K562 (cell line): ENCODE measurements around the gene AGFG1. TPM values are rescaled to one million over a fixed set of nuclear protein-coding genes. Genes with fewer than 3 reads are reported as not detected.

Source experiments
- ARID1B ChIP-seq: fragments of 450-650 bp; IDR thresholded peaks from 2 replicates; pipeline ENCODE4 v1.6.1; 2016; ENCODE audit warnings: antibody characterized with exemption, mild to moderate bottlenecking, inconsistent platforms
- ARNT ChIP-seq, 2 experiments: fragments of 450-650 bp; IDR thresholded peaks; 2 replicates each; pipeline ENCODE4 v1.6.1; 2016; ENCODE audit warnings: mild to moderate bottlenecking in 1 of 2
- CGGBP1 ChIP-seq: fragments of 250-450 bp; sonication (Bioruptor Pico); IDR thresholded peaks from 2 replicates; pipeline ENCODE4 v1.9.0; 2021; ENCODE audit warnings: mild to moderate bottlenecking
- DMBX1 ChIP-seq: fragments of 250-450 bp; sonication (Bioruptor Pico); IDR thresholded peaks from 2 replicates; pipeline ENCODE4 v1.8.0; 2022; ENCODE audit warnings: inconsistent platforms, mild to moderate bottlenecking, moderate library complexity, borderline replicate concordance
- EHMT2 ChIP-seq: fragments of 450-650 bp; IDR thresholded peaks from 2 replicates; pipeline ENCODE4 v1.6.1; 2018; ENCODE audit warnings: antibody characterized with exemption
- LCOR ChIP-seq: sonication (generic); formaldehyde crosslinking; IDR thresholded peaks from 2 replicates; pipeline ENCODE4 v1.8.0; 2022; ENCODE audit warnings: mild to moderate bottlenecking, missing genetic modification reagents
- SMARCA4 ChIP-seq: fragments of 450-650 bp; IDR thresholded peaks from 2 replicates; pipeline ENCODE4 v1.6.1; 2016
- TFAP4 ChIP-seq: sonication (generic); formaldehyde crosslinking; IDR thresholded peaks from 2 replicates; pipeline ENCODE4 v1.8.0; 2022; ENCODE audit warnings: missing genetic modification reagents, mild to moderate bottlenecking, moderate library complexity, borderline replicate concordance
- ZNF140 ChIP-seq: fragments of 250-450 bp; sonication (Bioruptor Pico); IDR thresholded peaks from 2 replicates; pipeline ENCODE4 v1.8.0; 2021; ENCODE audit warnings: moderate library complexity, mild to moderate bottlenecking, inconsistent platforms
- polyA plus RNA-seq, 8 experiments: library from polyadenylated mRNA; depleted of rRNA in 4 of 8; stranded (reverse) in 5 of 8; unstranded in 3 of 8; fragments of >200 nt; fragmentation: Nextera tagmentation in 2 of 8; fragmentation: Illumina TruSeq in 1 of 8; extraction: Ambion mirVana in 2 of 8; extraction: Trizol in 1 of 8; gene quantifications; 2 replicates each; pipeline versions ENCODE4 v1.2.1 to v1.2.3, GENCODE V29; 2011 to 2014; ENCODE audit warnings: inconsistent platforms in 1 of 8, missing spikeins in 1 of 8
- total RNA-seq, 7 experiments: library from RNA; depleted of rRNA in 6 of 7; stranded (reverse); fragments of >200 nt in 6 of 7; fragmentation: Illumina TruSeq in 2 of 7; extraction: Trizol in 2 of 7; gene quantifications; 2 replicates each; pipeline versions ENCODE4 v1.2.1 to v1.2.3, GENCODE V29; 2011 to 2021; ENCODE audit warnings: low replicate concordance in 1 of 7
- TF ChIP-seq, protein P1 (sequence below): fragments of 450-650 bp; formaldehyde crosslinking; IDR thresholded peaks from 2 replicates; pipeline ENCODE4 v1.4.0; 2020; ENCODE audit warnings: mild to moderate bottlenecking, moderate library complexity
- TF ChIP-seq, protein P2 (sequence below): fragments of 200-400 bp; formaldehyde crosslinking; IDR thresholded peaks from 2 replicates; pipeline ENCODE4 v1.6.1; 2017; ENCODE audit warnings: mild to moderate bottlenecking, low read depth, low read length, moderate library complexity

Gene AGFG1
- total and polyA plus RNA-seq, 9 of the 15 experiments (the other 6 are each of a cell fraction or from before 2014, with no cell fraction given), result 11.2 to 97.5 (median 36.0) TPM

DNA sequence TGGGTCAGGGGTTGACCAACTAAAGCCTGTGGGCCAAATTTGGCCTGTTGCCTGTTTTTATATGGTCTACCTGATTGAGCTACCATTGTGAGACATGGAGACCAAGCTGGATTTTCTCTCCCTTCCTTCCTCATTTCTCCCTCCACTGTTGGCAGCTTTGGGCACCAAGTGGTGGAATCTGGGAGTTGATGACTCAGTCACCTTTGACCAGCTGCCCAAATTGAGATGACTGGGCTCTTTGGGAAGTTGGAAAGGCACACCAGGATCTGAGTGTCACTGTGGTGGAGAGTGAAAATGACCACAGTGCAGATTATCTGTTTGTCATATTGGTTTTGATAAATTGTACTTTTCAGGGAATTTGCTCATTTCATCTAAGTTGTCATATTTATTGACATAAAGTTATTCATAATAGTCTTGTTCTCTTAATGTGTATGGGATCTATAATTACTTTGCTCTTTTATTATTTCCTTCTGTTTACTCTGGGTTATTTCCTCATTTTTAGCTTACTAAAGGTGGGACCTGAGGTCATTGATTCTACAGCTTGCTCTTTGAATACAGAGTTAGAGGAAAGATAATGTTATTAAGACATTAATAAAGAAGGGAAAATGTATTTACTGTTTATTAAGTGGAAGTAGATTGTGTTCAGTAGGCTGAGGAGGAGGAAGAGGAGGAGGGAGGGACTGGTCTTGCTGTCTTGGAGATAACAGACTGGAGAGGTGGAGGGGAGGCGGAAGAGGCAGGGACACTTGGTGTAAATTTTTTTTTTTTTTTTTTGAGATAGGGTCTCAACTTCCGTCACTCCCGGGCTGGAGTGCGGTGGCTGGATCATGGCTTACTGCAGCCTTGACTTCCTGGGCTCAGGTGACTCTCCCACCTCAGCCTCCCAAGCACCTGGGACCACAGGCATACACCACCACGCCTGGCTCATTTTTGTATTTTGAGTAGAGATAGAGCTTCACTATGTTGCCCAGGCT lies 31.8 kb downstream of the AGFG1 start (continued):
- TF ChIP-seq, protein P1, sequence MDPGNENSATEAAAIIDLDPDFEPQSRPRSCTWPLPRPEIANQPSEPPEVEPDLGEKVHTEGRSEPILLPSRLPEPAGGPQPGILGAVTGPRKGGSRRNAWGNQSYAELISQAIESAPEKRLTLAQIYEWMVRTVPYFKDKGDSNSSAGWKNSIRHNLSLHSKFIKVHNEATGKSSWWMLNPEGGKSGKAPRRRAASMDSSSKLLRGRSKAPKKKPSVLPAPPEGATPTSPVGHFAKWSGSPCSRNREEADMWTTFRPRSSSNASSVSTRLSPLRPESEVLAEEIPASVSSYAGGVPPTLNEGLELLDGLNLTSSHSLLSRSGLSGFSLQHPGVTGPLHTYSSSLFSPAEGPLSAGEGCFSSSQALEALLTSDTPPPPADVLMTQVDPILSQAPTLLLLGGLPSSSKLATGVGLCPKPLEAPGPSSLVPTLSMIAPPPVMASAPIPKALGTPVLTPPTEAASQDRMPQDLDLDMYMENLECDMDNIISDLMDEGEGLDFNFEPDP (CRISPR knock-in tag), result no peak
- peak; percentile 54; the same call in 1 of the 2 replicates for TF ChIP-seq LCOR
- 0 out of 2 replicates have a peak, but pooled peaks have one; percentile 31 for TF ChIP-seq TFAP4
- TF ChIP-seq, protein P2, sequence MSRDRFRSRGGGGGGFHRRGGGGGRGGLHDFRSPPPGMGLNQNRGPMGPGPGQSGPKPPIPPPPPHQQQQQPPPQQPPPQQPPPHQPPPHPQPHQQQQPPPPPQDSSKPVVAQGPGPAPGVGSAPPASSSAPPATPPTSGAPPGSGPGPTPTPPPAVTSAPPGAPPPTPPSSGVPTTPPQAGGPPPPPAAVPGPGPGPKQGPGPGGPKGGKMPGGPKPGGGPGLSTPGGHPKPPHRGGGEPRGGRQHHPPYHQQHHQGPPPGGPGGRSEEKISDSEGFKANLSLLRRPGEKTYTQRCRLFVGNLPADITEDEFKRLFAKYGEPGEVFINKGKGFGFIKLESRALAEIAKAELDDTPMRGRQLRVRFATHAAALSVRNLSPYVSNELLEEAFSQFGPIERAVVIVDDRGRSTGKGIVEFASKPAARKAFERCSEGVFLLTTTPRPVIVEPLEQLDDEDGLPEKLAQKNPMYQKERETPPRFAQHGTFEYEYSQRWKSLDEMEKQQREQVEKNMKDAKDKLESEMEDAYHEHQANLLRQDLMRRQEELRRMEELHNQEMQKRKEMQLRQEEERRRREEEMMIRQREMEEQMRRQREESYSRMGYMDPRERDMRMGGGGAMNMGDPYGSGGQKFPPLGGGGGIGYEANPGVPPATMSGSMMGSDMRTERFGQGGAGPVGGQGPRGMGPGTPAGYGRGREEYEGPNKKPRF, result no peak
- no peak for TF ChIP-seq DMBX1 (CRISPR knock-in tag)
- no peak for TF ChIP-seq ZNF140 (CRISPR knock-in tag)
- peak; percentile 69 for TF ChIP-seq ARID1B
- peak; percentile 61 for TF ChIP-seq EHMT2
- 0 out of 4 replicates have a peak, but pooled peaks of 1 of the 2 experiments have one; percentile 39 for TF ChIP-seq ARNT (IDR thresholded peaks at IDR 0.05)
- TF ChIP-seq SMARCA4, result peak; percentile 48
- no peak for TF ChIP-seq CGGBP1 (CRISPR knock-in tag)
